ENCODE results near the gene MLXIP. TPM values are rescaled to one million over a fixed set of nuclear protein-coding genes. Genes with fewer than 3 reads are reported as not detected.

Gene MLXIP
- total and polyA plus RNA-seq, 2 donors (not counting 3 experiments of a cell fraction or from before 2014, with no cell fraction given) = 22.0 to 72.5 TPM

- BruUV-seq (replicated peaks) = TSS peak; percentile 25
- H3K4me2 ChIP-seq (ENCODE audit: insufficient read depth, low read length) = peak overlapping the region; percentile 85
- H3K9ac ChIP-seq (replicated peaks; ENCODE audit: extremely low read depth, insufficient read depth, low read length) = peak overlapping the region; percentile 60
- peaks cover 36% of the 10 kb centered on the region for H3K4me1 ChIP-seq (ENCODE audit: control insufficient read depth, extremely low read depth, insufficient read depth, low read length)
- ChIA-PET POLR2A (interaction anchor here (1.3 to 1.6 kb wide), 2 partner anchors 11 to 18 kb away, joined by 4 to 6 read pairs; no protein-coding TSS in a partner anchor), CTCF (interaction anchor here (1.0 to 2.3 kb wide), 7 partner anchors 10 to 112 kb away, joined by 3 to 19 read pairs (median 8); no protein-coding TSS in a partner anchor)
- no peaks in the 10 kb centered on the region for H4K20me1 ChIP-seq (replicated peaks; ENCODE audit: control insufficient read depth, extremely low read depth, insufficient read depth, low read length)
- TF ChIP-seq GATA2 (IDR thresholded peaks at IDR 0.05; ENCODE audit: insufficient read depth, insufficient read length, low read depth, low read length) = no peak
- TF ChIP-seq FOS (IDR thresholded peaks at IDR 0.05; ENCODE audit: borderline replicate concordance, insufficient read depth, low read length) = no peak
- TF ChIP-seq JUN (IDR thresholded peaks at IDR 0.05; ENCODE audit: borderline replicate concordance, insufficient read depth, insufficient read length, low read depth) = no peak
- TF ChIP-seq POLR2A (IDR thresholded peaks at IDR 0.05; ENCODE audit: low read depth, low read length) = no peak
- no peak for TF ChIP-seq MYC (IDR thresholded peaks at IDR 0.05; ENCODE audit: low read depth, low read length)
- no peak for TF ChIP-seq MAX (IDR thresholded peaks at IDR 0.05; ENCODE audit: insufficient read depth, insufficient read length)
- H3K4me3 ChIP-seq (replicated peaks in 1 of 3; ENCODE audit: insufficient read depth in 1 of 3, low read depth in 1 of 3, low read length in 3 of 3) = peak overlapping the region; percentile 44 to 76 (median 44)
- dilution Hi-C loops (cut with MboI; ENCODE audit: extremely low pct_ligation_motif_present, low sequenced_read_pairs) (no loop called here), intact Hi-C loops (cut with micrococcal nuclease) (loop anchor here (5.0 kb wide), 1 partner anchor 57 kb away; the partner anchor contains the start of gene BCL7A)
- H3K79me2 ChIP-seq (ENCODE audit: control insufficient read depth, insufficient read depth, low read length) = peaks cover 46% of the 10 kb centered on the region
- H3K27me3 ChIP-seq (ENCODE audit: control insufficient read depth in 2 of 2, insufficient read depth in 2 of 2, low read length in 2 of 2) = no peaks in the 10 kb centered on the region
- no peak for FAIRE-seq
- peak overlapping the region; percentile 10 for H2AFZ ChIP-seq (ENCODE audit: low read depth, low read length)
- DNase-seq (ENCODE audit: low read depth, low spot score) = peak; percentile 39
- no peaks in the 10 kb centered on the region for H3K36me3 ChIP-seq (ENCODE audit: control insufficient read depth in 2 of 2, extremely low read depth in 1 of 2, insufficient read depth in 2 of 2, low read length in 2 of 2)
- peak overlapping the region; percentile 12 for H3K27ac ChIP-seq (ENCODE audit: insufficient read depth, low read depth, low read length)
- no peaks in the 10 kb centered on the region for H3K9me1 ChIP-seq (replicated peaks; ENCODE audit: control insufficient read depth, extremely low read depth, insufficient read depth, low read length)
- H3K9me3 ChIP-seq (replicated peaks; ENCODE audit: control insufficient read depth, insufficient read depth, low read length) = no peaks in the 10 kb centered on the region
Measured at GRCh38 chr12:122079033-122079531, 526 bp downstream of the MLXIP start.

GRCh38 chr12:122079532-122080081 is 1.1 kb downstream of the MLXIP start:
- FAIRE-seq (peak; percentile 55), DNase-seq (ENCODE audit: low read depth, low spot score) (peak; percentile 36)
- ChIA-PET CTCF (interaction anchor here (1.8 to 3.9 kb wide), 6 partner anchors 16 to 111 kb away, joined by 5 to 42 read pairs (median 20); no protein-coding TSS in a partner anchor), POLR2A (interaction anchor here (1.1 to 1.6 kb wide), 3 partner anchors 9 to 44 kb away, joined by 4 to 6 read pairs (median 4); no protein-coding TSS in a partner anchor)
- Histone ChIP-seq H3K27me3 (ENCODE audit: control insufficient read depth in 2 of 2, insufficient read depth in 2 of 2, low read length in 2 of 2) (no peaks in the 10 kb centered on the region), H2AFZ (ENCODE audit: low read depth, low read length) (no peak overlapping the region), H3K9me3 (replicated peaks; ENCODE audit: control insufficient read depth, insufficient read depth, low read length) (no peaks in the 10 kb centered on the region), H3K9me1 (replicated peaks; ENCODE audit: control insufficient read depth, extremely low read depth, insufficient read depth, low read length) (no peaks in the 10 kb centered on the region), H4K20me1 (replicated peaks; ENCODE audit: control insufficient read depth, extremely low read depth, insufficient read depth, low read length) (no peaks in the 10 kb centered on the region), H3K9ac (replicated peaks; ENCODE audit: extremely low read depth, insufficient read depth, low read length) (peak overlapping the region; percentile 60), H3K27ac (ENCODE audit: insufficient read depth, low read depth, low read length) (peak overlapping the region; percentile 76), H3K79me2 (ENCODE audit: control insufficient read depth, insufficient read depth, low read length) (peaks cover 49% of the 10 kb centered on the region), H3K4me2 (ENCODE audit: insufficient read depth, low read length) (peak overlapping the region; percentile 85), H3K4me3 (replicated peaks in 1 of 3; ENCODE audit: insufficient read depth in 1 of 3, low read depth in 1 of 3, low read length in 3 of 3) (peak overlapping the region; percentile 44 to 76 (median 44)), H3K36me3 (ENCODE audit: control insufficient read depth in 2 of 2, extremely low read depth in 1 of 2, insufficient read depth in 2 of 2, low read length in 2 of 2) (no peaks in the 10 kb centered on the region), H3K4me1 (ENCODE audit: control insufficient read depth, extremely low read depth, insufficient read depth, low read length) (peaks cover 36% of the 10 kb centered on the region)
- TF ChIP-seq POLR2A (IDR thresholded peaks at IDR 0.05; ENCODE audit: low read depth, low read length) = no peak
- no peak for TF ChIP-seq MYC (IDR thresholded peaks at IDR 0.05; ENCODE audit: low read depth, low read length)
- no peak for TF ChIP-seq POLR2AphosphoS5 (IDR thresholded peaks at IDR 0.05; ENCODE audit: insufficient read depth, low read depth, low read length)
- intact Hi-C loops (cut with micrococcal nuclease) = loop anchor here (1.0 to 5.0 kb wide), 2 partner anchors 44 to 57 kb away; partner anchors contain the start of gene BCL7A
- dilution Hi-C loops (cut with MboI; ENCODE audit: extremely low pct_ligation_motif_present, low sequenced_read_pairs) = no loop called here
- no TSS peak for BruUV-seq (replicated peaks)

Measured in endothelial cell of umbilical vein (primary cell).